ENCODE data around the gene OR10V1.

DNA sequence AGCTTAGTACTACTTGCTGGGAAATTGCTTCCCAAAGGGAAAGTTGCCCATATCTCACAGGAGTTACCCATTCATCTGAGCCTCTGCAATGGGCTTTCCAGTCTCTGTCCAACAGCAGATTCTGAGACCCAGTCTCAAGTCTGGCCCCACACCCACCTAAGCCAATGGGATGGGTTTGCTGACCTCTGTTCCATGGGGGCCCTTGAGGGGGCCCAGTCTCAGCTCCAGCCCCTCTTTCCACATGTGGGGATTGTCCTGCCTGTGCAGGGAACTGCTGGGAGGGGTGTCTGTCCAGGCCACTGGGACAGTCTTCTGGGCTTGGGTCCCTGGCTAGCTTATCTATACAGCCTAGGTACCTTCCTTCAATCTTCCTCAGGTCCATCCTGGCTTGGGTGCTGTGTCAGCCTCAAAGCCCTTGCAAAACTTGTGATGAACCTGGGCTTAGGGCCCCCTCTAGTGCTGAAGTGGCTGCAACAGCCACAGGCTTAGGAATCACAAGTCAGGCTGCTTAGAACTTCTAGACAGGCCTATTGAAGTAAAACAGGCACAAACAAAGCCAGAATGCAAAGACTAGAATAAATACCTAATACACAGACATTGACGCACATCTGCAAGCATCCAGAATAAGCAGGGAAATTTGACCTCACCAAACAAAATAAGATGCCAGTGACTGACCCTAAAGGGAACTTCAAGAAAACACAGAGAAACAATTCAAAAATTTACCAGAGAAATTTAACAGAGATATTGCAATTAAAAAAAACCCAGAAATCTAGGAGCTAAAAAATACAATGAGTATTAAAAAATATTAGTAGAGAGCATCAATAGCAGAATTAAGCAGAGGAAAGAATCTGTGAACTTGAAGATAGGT, 33.1 kb downstream of the OR10V1 start:
- TF ChIP-seq, protein P1, sequence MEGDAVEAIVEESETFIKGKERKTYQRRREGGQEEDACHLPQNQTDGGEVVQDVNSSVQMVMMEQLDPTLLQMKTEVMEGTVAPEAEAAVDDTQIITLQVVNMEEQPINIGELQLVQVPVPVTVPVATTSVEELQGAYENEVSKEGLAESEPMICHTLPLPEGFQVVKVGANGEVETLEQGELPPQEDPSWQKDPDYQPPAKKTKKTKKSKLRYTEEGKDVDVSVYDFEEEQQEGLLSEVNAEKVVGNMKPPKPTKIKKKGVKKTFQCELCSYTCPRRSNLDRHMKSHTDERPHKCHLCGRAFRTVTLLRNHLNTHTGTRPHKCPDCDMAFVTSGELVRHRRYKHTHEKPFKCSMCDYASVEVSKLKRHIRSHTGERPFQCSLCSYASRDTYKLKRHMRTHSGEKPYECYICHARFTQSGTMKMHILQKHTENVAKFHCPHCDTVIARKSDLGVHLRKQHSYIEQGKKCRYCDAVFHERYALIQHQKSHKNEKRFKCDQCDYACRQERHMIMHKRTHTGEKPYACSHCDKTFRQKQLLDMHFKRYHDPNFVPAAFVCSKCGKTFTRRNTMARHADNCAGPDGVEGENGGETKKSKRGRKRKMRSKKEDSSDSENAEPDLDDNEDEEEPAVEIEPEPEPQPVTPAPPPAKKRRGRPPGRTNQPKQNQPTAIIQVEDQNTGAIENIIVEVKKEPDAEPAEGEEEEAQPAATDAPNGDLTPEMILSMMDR (IDR thresholded peaks at IDR 0.05), result peak; percentile 49 to 72 (median 62)
- no peak for TF ChIP-seq POLR2A (IDR thresholded peaks at IDR 0.05)

Measured in heart left ventricle (tissue), 13 donors.